Hematopoietic multipotent progenitor cell (in vitro differentiated cells): Measurements from ENCODE around the gene SALL4. TPM values are rescaled to one million over a fixed set of nuclear protein-coding genes. Genes with fewer than 3 reads are reported as not detected.
"Not testable (repeated sequence)": the region's sequence is repeated elsewhere in the genome, so short reads cannot be mapped to it uniquely, and the experiment has no call there.

Experiments used
- DNase-seq, 3 donors: peaks; one replicate each; pipeline ENCODE4 v3.0.0-alpha.2; 2011 to 2015; ENCODE audit warnings: low read depth in 2 of 3, low spot score in 2 of 3
- total RNA-seq: library from RNA; depleted of rRNA; stranded (reverse); fragments of >200 nt; gene quantifications from one replicate; pipeline ENCODE4 v1.2.3, GENCODE V29; 2012

Gene SALL4
- 3.5 TPM for total RNA-seq

DNA sequence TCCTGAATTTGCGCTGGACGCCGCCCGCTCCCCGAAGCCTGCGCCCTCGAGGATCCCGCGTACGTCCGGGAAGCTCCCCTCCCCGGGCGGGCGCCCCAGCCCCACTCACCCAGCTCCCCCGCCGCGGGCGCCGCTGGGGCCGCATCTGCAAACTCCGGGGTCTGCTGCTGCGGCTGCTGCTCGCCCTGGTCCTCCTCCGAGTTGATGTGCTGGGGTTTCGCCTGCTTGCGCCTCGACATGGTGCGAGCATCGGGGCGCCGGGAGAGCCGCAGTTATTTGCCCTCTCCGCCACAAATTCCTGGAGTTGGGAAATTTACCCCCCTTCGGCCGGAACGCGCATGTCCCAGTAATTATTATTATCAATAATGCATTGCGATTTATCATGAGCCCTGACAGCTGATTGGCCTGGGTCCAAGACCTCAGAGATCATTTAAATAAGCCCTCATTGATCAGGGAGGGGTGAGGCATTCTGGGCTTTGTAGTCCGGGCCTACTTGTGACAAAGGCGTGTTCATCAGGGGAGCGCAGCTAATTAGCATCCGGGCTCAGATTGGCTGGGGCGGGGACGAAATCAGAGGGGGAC lies at the start of gene SALL4:
Gene SALL4, minus strand, starts transcription at position 352 of the 582 bp plus-strand sequence. Its CDS starts 113 bp downstream, at position 239.
- DNase-seq = no peak

DNA sequence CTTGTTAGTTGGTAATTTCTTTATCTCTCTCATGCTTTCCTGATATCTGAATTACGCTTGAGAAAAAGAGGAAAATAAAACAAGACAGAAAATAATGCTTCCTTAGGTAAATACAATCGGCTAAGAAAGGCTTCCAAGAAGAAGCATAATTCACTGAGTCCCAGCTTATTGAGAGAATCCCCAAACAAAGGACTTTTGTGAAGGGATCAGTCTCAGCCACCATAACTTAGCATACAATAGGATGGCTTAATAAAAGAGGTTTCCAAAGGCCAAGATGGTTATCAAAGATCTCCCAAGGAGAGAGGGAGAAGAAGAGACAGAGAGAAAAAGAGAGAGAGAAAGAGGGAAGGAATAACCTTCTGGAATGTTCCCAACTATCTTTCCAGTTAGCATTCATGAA lies 46.0 kb upstream of the SALL4 start:
- DNase-seq = no peak

- no peak for DNase-seq
Measured at GRCh38 chr20:51840865-51841264, 38.5 kb upstream of the SALL4 start.

- DNase-seq = no peak
Measured at GRCh38 chr20:51837876-51838420, 35.6 kb upstream of the SALL4 start.

- DNase-seq = no peak
Measured at GRCh38 chr20:51837436-51837835, 35.1 kb upstream of the SALL4 start.

GRCh38 chr20:51833326-51833725 lies 31.0 kb upstream of the SALL4 start:
- no peak for DNase-seq

DNA sequence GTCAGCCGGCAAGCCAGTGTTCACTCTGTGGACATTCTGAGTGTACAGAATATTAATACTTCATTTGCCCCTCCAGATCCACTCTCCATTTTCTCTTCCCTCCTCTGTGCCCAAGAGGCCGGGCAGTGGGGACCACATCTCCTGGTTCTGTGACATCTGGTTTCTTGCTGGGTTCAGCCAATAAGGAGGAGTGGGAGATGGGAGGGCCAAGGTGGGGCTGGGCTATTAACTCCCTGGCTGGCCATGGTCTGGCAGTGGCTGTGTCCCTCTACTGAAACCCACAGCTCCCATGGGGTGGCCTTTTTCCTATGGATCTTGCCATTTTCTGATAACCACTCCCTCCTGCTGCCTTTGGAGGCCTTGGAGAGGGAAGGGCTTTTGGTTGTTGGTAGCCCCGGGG lies 30.0 kb upstream of the SALL4 start:
- DNase-seq = no peak

DNA sequence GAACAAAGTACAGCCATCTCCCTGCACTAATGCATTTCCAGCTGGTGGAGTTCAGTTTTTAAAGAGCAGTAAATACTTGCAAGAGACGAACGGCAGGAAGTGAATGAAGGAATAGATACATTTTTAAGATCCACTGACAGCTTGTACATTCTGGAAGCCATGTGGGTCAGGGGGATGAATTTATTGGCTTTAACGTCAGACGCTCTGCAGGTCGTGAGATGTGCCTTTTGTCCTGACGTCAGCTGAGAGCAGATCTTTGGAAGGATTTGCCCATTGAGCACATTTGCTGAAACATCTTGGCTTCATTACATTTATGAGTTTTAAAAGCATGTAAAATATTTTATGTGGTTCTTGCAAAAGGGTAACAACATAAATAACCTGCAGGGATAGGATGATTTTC lies 29.5 kb upstream of the SALL4 start:
- no peak for DNase-seq

DNA sequence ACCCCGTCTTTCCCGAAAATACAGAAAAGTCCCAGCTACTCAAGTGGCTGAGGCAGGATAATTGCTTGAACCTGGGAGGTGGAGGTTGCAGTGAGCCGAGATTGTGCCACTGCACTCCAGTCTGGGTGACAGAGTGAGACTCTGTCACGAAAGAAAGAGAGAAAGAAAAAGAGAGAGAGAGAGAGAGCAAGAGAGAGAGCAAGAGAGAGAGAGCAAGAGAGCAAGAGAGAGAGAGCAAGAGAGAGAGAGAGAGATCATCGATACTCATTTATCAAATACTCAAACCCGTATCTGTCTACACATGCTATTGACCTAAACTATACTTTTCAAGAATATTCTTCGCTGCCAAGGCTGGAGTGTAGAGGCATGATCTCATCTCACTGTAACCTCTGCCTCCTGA lies 28.2 kb upstream of the SALL4 start:
- DNase-seq = no peak

- no peak for DNase-seq
Measured at GRCh38 chr20:51828762-51829161, 26.4 kb upstream of the SALL4 start.

DNA sequence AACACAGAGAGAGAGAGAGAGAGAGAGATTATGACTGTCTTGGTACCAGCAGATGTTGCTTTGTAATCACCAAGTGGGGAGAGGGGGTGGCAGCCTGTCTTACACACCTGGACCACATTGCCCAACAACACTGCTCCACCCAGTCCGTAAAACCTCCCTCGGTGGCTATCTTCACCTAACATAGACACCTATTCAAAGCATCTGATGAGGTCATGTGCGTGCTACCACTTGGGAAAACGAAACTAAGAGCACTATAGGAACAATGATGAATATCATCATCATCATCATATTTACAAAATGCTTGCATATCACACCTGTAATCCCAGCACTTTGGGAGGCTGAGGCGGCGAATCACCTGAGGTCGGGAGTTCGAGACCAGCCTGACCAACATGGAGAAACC lies 24.1 kb upstream of the SALL4 start:
- no peak for DNase-seq

DNA sequence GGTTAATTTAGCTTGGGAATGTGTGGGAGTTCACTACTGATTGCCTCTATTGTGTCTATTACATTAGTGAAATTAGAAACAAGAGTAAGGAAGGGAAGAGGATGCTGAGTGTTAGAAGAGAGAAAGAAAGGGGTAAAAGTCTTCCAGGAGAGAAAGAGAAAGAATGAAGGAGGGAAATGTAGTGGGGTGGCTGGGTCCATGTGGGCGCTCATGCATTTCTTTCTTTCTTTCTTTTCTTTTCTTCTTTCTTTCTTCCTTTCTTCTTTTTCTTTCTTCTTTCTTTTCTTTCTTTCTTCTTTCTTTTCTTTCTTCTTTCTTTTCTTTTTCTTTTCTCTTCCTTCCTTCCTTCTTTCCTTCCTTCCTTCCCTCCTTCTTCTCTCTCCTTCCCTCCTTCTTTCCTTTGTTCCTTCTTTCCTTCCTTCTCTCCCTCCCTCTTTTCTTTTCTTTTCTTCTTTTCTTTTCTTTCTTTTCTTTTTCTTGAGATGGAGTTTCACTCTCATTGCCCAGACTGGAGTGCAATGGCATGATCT lies 16.2 kb upstream of the SALL4 start:
- no peak for DNase-seq

- DNase-seq = not testable (repeated sequence)
Measured at GRCh38 chr20:51816856-51817255, 14.5 kb upstream of the SALL4 start.

GRCh38 chr20:51815383-51816076 lies 13.2 kb upstream of the SALL4 start:
- no peak for DNase-seq

GRCh38 chr20:51812861-51813260 lies 10.5 kb upstream of the SALL4 start:
- no peak for DNase-seq

GRCh38 chr20:51811514-51812128 lies 9.3 kb upstream of the SALL4 start:
- DNase-seq = no peak

DNA sequence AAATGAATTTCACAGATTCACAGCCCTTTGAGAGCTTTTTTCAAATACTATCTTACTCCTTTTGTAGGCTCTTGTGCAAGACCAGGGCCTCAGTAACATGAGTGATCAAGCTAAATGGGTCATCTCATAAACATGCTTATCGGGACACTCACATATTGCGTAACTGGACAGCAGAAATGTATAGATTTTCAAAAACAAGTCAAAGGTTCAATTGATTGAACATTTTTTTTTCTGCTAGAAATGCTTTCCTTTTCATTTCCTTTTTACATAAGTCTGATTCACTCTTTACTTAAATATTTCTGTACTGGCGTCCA lies 8.7 kb upstream of the SALL4 start:
- no peak for DNase-seq

- no peak for DNase-seq
Measured at GRCh38 chr20:51810155-51811041, 8.1 kb upstream of the SALL4 start.

- no peak for DNase-seq
Measured at GRCh38 chr20:51807720-51808250, 5.5 kb upstream of the SALL4 start.

DNA sequence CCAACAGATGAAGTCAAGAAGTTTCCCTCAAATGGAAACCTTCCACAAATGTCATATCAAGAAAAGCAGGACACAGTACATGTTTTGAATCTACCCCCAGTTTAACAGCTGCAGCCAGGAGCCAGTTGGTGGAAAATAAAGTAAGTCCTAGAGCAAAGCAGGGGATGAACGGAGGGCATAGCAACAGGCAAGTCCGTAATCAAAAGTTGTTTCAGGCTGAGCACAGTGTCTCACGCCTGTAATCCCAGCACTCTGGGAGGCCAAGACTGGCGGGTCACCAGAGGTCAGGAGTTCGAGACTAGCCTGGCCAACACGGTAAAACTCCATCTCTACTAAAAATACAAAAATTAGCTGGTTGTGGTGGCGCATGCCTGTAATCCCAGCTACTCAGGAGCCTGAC lies 2.4 kb upstream of the SALL4 start:
- no peak for DNase-seq
